Trophoblast cell (in vitro differentiated cells and primary cell): ENCODE measurements around the gene GTF2F2.

Source experiments
- DNase-seq, 2 donors: peaks; one replicate each; pipeline ENCODE4 v3.0.0-alpha.2; 2016
- H2AFZ ChIP-seq: 2 replicates; pipeline ENCODE4 v1.6.1; 2013; ENCODE audit warnings: low read length, moderate library complexity, mild to moderate bottlenecking; ENCODE audit not compliant: insufficient read depth, poor library complexity
- H2AK5ac ChIP-seq: 2 replicates; pipeline ENCODE4 v1.6.1; 2013; ENCODE audit warnings: mild to moderate bottlenecking, low read length
- H2BK120ac ChIP-seq: 2 replicates; pipeline ENCODE4 v1.6.1; 2013; ENCODE audit warnings: low read length, mild to moderate bottlenecking, moderate library complexity; ENCODE audit not compliant: insufficient read depth, poor library complexity
- H2BK12ac ChIP-seq: 2 replicates; pipeline ENCODE4 v1.6.1; 2013; ENCODE audit warnings: mild to moderate bottlenecking, low read length, moderate library complexity
- H2BK5ac ChIP-seq: 2 replicates; pipeline ENCODE4 v1.6.1; 2013; ENCODE audit warnings: low read length, low read depth, moderate library complexity, mild to moderate bottlenecking; ENCODE audit not compliant: poor library complexity
- H3K14ac ChIP-seq: 2 replicates; pipeline ENCODE4 v1.6.1; 2013; ENCODE audit warnings: mild to moderate bottlenecking, low read length
- H3K18ac ChIP-seq: 2 replicates; pipeline ENCODE4 v1.6.1; 2013; ENCODE audit warnings: mild to moderate bottlenecking, low read length
- H3K23ac ChIP-seq: 2 replicates; pipeline ENCODE4 v1.6.1; 2013; ENCODE audit warnings: low read length
- H3K27ac ChIP-seq: 2 replicates; pipeline ENCODE4 v1.5.1; 2013; ENCODE audit warnings: low read depth, mild to moderate bottlenecking, inconsistent platforms, low read length, moderate library complexity
- H3K27me3 ChIP-seq: 2 replicates; pipeline ENCODE4 v1.6.1; 2013; ENCODE audit warnings: inconsistent platforms, mild to moderate bottlenecking, low read length, moderate library complexity; ENCODE audit not compliant: insufficient read depth
- H3K36me3 ChIP-seq, 2 experiments: 1 replicate in 1 of 2; 2 replicates in 1 of 2; pipeline ENCODE4 v1.6.1; 2013; ENCODE audit warnings: low read length in 2 of 2, mild to moderate bottlenecking in 2 of 2, moderate library complexity in 1 of 2; ENCODE audit not compliant: insufficient read depth in 2 of 2, control insufficient read depth in 1 of 2
- H3K4ac ChIP-seq: 2 replicates; pipeline ENCODE4 v1.6.1; 2013; ENCODE audit warnings: low read depth, mild to moderate bottlenecking, low read length, moderate library complexity
- H3K4me1 ChIP-seq, 2 experiments: 1 replicate in 1 of 2; 2 replicates in 1 of 2; pipeline ENCODE4 v1.6.1; 2013; ENCODE audit warnings: low read length in 2 of 2, mild to moderate bottlenecking in 2 of 2, moderate library complexity in 1 of 2; ENCODE audit not compliant: insufficient read depth in 2 of 2, control insufficient read depth in 1 of 2
- H3K4me2 ChIP-seq: 2 replicates; pipeline ENCODE4 v1.6.1; 2013; ENCODE audit warnings: inconsistent platforms, mild to moderate bottlenecking, low read length, moderate library complexity
- H3K4me3 ChIP-seq: 2 replicates; pipeline ENCODE4 v1.5.1; 2013; ENCODE audit warnings: mild to moderate bottlenecking, low read depth, low read length, inconsistent platforms
- H3K79me1 ChIP-seq: one replicate; pipeline ENCODE4 v1.6.1; 2013; ENCODE audit warnings: low read length
- H3K79me2 ChIP-seq: 2 replicates; pipeline ENCODE4 v1.6.1; 2013; ENCODE audit warnings: low read length, mild to moderate bottlenecking; ENCODE audit not compliant: control insufficient read depth, insufficient read depth, poor library complexity
- H3K9ac ChIP-seq: 2 replicates; pipeline ENCODE4 v1.6.1; 2013; ENCODE audit warnings: mild to moderate bottlenecking, low read length
- H3K9me3 ChIP-seq: 2 replicates; pipeline ENCODE4 v1.6.1; 2013; ENCODE audit warnings: low read depth, mild to moderate bottlenecking, control low read depth, inconsistent platforms, low read length; ENCODE audit not compliant: insufficient read depth
- H4K12ac ChIP-seq: 2 replicates; pipeline ENCODE4 v1.6.1; 2013; ENCODE audit warnings: low read depth, mild to moderate bottlenecking, low read length, moderate library complexity
- H4K8ac ChIP-seq: 2 replicates; pipeline ENCODE4 v1.6.1; 2013; ENCODE audit warnings: low read depth, mild to moderate bottlenecking, low read length, moderate library complexity
- H4K91ac ChIP-seq: one replicate; pipeline ENCODE4 v1.6.1; 2013; ENCODE audit warnings: low read depth, mild to moderate bottlenecking, low read length, moderate library complexity
- WGBS: extraction: QIAGEN DNeasy Blood & Tissue Kit; methylation state at CpG from one replicate; pipeline ENCODE4 v1.1.7; 2013; ENCODE audit warnings: missing lambda C conversion rate; ENCODE audit not compliant: insufficient read length, insufficient coverage; ENCODE audit errors: extremely low coverage; 5-methylcytosine and 5-hydroxymethylcytosine counted together

The GTF2F2 gene

DNA sequence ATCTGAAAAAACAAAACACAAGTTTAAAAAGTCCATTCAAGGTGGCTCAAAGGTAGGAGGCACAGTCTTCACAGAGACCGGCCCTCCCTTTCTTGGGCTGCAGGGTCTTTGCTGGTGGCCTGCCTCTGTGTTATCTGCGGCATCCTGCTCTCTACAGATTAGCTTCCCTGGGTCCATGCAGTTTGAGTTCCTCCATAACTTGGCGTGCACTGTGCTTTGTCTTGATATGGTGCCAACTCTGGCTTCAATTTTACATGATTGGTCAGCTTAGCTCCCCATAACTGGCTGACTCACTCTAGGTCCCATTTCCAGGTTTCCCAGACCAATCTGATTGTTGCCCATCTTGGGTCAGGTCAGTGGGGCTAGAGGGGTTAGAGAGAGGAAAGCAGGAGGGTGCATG lies 178.9 kb downstream of the GTF2F2 start:
- DNase-seq: no peak
- Histone ChIP-seq H3K79me1 (no peaks in the 10 kb centered on the region), H2AK5ac (no peak overlapping the region), H3K23ac (no peak overlapping the region), H3K4me2 (no peak overlapping the region), H3K79me2 (no peaks in the 10 kb centered on the region), H3K9me3 (peaks cover 1% of the 10 kb centered on the region), H3K9ac (no peak overlapping the region), H3K14ac (no peak overlapping the region), H4K91ac (no peak overlapping the region), H2AFZ (no peak overlapping the region), H2BK12ac (no peak overlapping the region), H3K27me3 (no peaks in the 10 kb centered on the region), H3K27ac (no peak overlapping the region), H3K4me3 (no peak overlapping the region), H3K4me1 (no peaks in the 10 kb centered on the region), H2BK120ac (no peak overlapping the region), H3K36me3 (no peaks in the 10 kb centered on the region), H4K12ac (no peak overlapping the region), H4K8ac (no peak overlapping the region), H3K4ac (no peak overlapping the region), H3K18ac (no peak overlapping the region), H2BK5ac (no peak overlapping the region)
- no CpG with 5 or more reads among the region's 3 CpGs for WGBS

DNA sequence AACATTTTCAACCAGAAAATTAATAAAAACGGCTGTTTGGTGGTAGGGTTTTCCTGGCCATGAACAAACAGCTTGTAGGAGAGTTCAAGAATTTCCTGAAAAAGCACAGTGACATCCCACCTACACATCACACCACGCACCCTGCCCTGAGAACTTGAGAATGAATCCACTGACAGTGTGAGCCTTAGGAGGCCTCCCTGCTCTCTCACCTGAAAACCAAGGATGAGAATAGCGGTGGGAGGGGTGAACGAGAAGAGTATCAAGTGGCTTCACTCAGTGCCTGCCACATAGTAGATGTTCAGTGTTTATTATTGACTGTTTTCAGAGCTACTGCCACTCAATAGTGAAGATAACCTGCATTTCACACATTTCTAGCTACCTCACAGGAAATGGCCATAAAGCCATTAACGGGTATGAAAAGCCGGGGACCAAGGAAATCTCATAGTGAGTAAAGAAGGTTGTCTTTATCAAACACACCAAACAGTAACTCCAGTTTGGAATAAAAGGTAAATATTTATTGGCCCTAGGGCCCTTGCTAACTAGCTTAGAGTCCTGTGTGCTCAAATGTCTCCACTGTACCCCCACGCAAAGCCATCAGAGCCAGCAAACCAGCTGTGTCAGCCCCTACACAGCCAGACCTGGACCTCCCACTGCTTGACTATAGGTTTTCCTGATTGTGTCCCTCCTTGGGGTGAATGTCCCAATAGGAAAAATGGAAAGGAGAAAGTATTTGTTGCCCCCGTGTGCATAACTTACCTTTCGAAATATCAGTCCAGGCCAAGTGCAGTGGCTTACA lies 180.1 kb downstream of the GTF2F2 start:
- no peak overlapping the region for H2BK120ac ChIP-seq
- no peak overlapping the region for H4K91ac ChIP-seq
- no peak overlapping the region for H3K4ac ChIP-seq
- DNase-seq: no peak
- no peak overlapping the region for H4K8ac ChIP-seq
- no peaks in the 10 kb centered on the region for H3K79me2 ChIP-seq
- H3K4me3 ChIP-seq: no peak overlapping the region
- no peak overlapping the region for H2BK5ac ChIP-seq
- H2AFZ ChIP-seq: no peak overlapping the region
- H4K12ac ChIP-seq: no peak overlapping the region
- H3K79me1 ChIP-seq: no peaks in the 10 kb centered on the region
- no peaks in the 10 kb centered on the region for H3K4me1 ChIP-seq
- no peak overlapping the region for H3K9ac ChIP-seq
- H2AK5ac ChIP-seq: no peak overlapping the region
- no peak overlapping the region for H3K23ac ChIP-seq
- no peak overlapping the region for H3K18ac ChIP-seq
- H3K14ac ChIP-seq: no peak overlapping the region
- H3K4me2 ChIP-seq: no peak overlapping the region
- no peaks in the 10 kb centered on the region for H3K27me3 ChIP-seq
- H3K27ac ChIP-seq: no peak overlapping the region
- H2BK12ac ChIP-seq: no peak overlapping the region
- no CpG with 5 or more reads among the region's 9 CpGs for WGBS
- no peaks in the 10 kb centered on the region for H3K36me3 ChIP-seq
- peaks cover 1% of the 10 kb centered on the region for H3K9me3 ChIP-seq

DNA sequence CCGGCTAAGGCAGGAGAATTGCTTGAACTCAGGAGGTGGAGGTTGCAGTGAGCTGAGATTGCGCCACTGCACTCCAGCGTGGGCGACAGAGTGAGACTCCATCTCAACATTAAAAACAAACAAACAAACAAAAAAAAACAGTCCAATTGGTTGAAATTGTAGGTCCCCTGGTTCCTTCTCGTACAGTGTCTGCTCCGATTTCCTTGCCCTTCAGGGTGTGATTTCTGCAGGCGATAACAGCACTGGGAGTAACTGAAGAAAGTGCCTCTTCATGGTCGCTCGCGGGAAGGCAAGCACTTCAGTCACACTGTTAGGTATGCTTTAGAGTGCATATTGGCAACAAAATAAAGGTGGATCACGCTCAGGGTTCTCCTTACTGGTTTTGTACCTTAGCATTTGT lies 181.0 kb downstream of the GTF2F2 start:
- Histone ChIP-seq H3K9me3 (peaks cover 1% of the 10 kb centered on the region), H3K36me3 (no peaks in the 10 kb centered on the region), H3K9ac (no peak overlapping the region), H2BK12ac (no peak overlapping the region), H2BK120ac (no peak overlapping the region), H3K18ac (no peak overlapping the region), H3K14ac (no peak overlapping the region), H3K79me2 (no peaks in the 10 kb centered on the region), H3K4ac (no peak overlapping the region), H3K27me3 (no peaks in the 10 kb centered on the region), H4K12ac (no peak overlapping the region), H3K79me1 (no peaks in the 10 kb centered on the region), H2BK5ac (no peak overlapping the region), H3K4me2 (no peak overlapping the region), H3K4me1 (no peaks in the 10 kb centered on the region), H2AK5ac (no peak overlapping the region), H4K91ac (no peak overlapping the region), H2AFZ (no peak overlapping the region), H3K4me3 (no peak overlapping the region), H3K23ac (no peak overlapping the region), H3K27ac (no peak overlapping the region), H4K8ac (no peak overlapping the region)
- WGBS: no CpG with 5 or more reads among the region's 11 CpGs
- no peak for DNase-seq

DNA sequence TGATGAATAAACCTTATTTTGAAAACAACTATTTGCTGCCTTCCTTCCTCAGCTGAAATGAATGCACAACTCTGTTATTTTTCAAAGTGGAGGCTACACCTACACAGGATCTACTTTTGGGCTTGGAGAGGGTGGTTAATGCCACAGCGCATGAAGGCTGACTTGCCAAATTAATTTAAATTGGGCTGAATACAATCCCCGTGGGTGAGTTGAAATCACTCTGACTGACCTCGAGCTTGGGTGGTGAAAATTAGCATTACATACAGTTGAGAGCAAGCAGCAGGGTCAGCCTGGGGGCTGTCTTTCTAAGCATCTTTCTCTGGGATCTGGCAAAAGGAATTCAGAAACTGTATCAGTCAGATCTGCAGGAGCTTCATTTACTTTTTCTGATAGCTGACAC lies 182.2 kb downstream of the GTF2F2 start:
- H3K9ac ChIP-seq: no peak overlapping the region
- DNase-seq: no peak
- H4K8ac ChIP-seq: no peak overlapping the region
- H3K4me2 ChIP-seq: no peak overlapping the region
- H3K27ac ChIP-seq: no peak overlapping the region
- H2AFZ ChIP-seq: no peak overlapping the region
- no peak overlapping the region for H3K4ac ChIP-seq
- no peak overlapping the region for H4K12ac ChIP-seq
- H3K18ac ChIP-seq: no peak overlapping the region
- no peaks in the 10 kb centered on the region for H3K36me3 ChIP-seq
- no CpG with 5 or more reads among the region's 3 CpGs for WGBS
- no peak overlapping the region for H3K4me3 ChIP-seq
- H3K4me1 ChIP-seq: no peaks in the 10 kb centered on the region
- H4K91ac ChIP-seq: no peak overlapping the region
- no peak overlapping the region for H2BK5ac ChIP-seq
- H3K79me1 ChIP-seq: no peaks in the 10 kb centered on the region
- no peak overlapping the region for H2BK120ac ChIP-seq
- peaks cover 1% of the 10 kb centered on the region for H3K9me3 ChIP-seq
- no peak overlapping the region for H2BK12ac ChIP-seq
- no peak overlapping the region for H2AK5ac ChIP-seq
- no peaks in the 10 kb centered on the region for H3K79me2 ChIP-seq
- no peak overlapping the region for H3K23ac ChIP-seq
- no peaks in the 10 kb centered on the region for H3K27me3 ChIP-seq
- no peak overlapping the region for H3K14ac ChIP-seq
